ENCODE data around the gene TECR.
"Not testable (repeated sequence)": the region's sequence is repeated elsewhere in the genome, so short reads cannot be mapped to it uniquely, and the experiment has no call there.

Gene TECR

DNA sequence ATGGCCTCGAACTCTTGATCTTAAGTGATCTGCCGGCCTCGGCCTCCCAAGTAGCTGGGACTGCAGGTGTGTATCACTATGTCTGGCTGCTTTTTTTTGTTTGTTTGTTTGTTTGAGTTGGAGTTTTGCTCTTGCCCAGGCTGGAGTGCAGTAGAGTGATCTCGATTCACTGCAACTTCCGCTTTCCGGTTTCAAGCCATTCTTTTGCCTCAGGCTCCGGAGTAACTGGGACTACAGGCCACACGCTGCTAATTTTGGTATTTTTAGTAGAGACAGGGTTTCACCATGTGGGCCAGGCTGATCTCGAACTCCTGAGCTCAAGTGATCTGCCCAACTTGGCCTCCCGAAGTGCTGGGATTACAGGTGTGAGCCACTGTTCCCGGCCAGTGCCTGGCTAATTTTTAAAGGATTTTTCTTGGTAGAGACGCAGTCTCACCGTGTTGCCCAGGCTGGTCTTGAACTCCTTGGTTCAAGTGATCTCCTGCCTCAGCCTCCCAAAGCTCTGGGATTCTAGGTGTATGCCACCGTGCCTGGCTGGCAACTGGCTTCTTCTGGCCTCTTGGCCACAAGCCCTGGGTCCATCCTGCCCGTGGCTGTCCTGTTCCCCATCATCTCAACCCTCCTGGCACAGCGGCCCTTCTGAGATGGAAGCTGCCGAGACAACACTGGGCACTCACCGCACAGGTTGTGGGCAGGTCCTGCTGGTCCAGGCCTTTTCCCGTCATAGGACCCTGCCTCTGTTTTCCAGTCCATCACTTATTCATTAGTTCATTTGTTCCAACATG lies 11.5 kb downstream of the TECR start:
- no peak for DNase-seq (ENCODE audit: low spot score)

DNA sequence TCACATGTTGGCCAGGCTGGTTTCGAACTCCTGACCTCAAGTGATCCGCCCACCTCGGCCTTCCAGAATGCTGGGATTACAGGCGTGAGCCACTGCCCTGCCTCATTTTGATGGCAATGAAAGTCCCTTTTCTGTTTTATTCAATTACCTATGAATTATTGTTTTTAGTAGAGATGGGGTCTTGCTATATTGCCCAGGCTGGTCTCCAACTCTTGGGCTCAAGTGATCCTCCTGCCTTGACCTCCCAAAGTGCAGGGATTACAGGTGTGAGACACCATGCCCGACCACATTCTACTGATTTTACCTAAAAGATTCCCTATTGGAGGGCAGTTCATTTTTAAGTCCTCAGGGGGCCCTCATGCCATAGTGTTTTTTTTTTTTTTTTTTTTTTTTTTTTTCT lies 12.6 kb downstream of the TECR start:
- not testable (repeated sequence) for DNase-seq (ENCODE audit: low spot score)

DNA sequence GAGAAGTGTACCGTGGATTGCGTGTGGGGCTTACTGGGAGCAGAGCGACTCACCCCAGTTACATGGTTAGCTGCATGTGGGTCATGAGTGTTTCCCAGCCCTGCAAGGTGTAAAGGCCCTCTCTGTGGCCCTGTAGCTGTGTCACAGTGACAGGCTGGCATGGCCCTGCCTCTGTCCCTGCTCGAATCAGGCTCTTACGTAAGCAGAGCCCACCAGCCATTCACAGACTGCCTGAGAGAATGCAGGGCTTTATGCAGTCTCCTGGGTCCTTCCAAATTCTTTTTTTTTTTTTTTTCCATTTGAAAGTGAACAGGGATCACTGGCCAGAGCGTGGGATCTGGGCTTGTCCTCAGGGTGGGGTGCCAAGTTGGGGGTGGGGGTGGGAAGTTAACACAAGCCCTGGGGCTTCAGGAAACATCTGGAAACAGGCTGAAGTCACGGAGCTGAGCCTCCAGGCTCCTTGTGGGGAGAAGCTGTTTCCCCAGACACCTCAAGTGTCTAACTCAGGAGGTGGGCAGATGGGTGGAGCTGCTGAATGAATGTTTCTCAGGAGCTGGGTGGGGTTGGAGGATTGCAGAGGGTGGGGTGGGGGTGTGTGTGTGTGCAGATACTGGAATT lies 13.4 kb downstream of the TECR start:
- DNase-seq (ENCODE audit: low spot score): no peak

DNA sequence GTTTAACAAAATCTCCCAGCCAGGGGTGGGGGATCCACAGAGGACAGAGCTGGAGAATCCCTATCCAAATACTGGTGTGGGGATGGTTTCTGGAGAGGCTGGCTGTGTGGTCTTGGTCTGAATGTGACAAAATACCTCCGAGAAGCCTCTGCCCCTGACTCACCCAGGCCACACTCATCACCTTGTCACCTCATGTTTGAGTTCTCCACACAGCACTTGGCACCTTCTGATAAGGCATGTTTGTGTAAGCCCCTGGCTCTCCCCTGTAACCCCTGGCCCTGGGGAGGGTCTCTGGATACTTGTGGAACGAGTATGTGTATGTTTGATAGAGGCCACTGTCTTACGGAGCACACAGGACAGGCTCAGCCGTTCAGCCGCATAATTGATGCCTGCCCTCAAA lies 14.7 kb downstream of the TECR start:
- no peak for DNase-seq (ENCODE audit: low spot score)

DNA sequence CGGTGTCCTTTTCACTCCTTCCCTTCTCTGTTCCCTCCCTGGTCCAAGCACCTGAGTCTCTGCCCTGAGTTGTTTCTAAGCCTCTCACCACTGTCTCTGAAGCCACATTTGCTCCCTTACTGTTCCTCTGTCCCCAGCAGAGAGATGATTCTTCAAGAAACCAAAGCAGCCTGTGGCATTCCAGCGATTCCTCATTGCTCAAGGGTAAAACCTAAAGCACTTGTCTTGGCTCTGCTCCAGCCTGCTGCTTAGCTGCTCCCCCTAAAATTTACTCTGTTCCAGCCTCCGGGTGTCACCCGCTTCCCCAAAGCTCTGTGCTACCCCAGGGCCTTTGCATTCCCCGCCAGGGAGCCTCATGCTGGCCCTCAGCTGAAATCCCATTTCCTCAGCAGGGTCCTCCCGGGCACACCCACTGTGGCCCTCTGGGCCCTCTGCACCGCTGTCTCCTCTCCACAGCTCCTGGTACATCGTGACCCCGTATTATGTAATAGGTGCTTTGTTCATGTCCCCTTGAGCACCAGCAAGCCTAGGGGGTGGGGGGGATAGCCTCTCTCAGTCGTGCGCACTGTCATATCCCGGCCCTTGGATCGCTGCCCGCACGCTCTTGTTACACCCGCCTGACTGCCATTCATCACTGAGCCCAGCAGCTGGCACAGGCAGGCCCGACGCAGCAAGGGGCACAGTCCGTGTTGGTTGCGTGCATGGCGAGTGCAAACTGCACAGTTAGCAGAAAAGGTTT lies 15.8 kb downstream of the TECR start:
- DNase-seq (ENCODE audit: low spot score): no peak

DNA sequence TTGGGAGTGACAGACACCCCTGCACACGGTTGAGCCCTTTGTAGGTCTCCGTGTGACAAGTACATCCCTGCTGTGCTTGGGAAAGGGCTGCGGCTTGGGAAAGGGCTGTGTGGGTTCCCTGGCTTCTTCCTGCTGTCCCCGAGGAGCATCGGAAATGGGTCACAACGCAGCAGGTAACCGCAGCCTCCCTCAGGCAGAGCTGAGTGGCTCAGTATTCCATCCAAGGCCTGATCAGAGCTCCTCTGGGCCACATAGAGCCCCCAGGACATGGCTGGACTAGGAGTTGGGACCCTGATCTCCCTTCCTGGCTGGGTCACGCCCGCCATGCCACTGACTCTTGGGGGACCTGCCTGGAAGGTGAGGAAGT lies 16.3 kb downstream of the TECR start:
- no peak for DNase-seq (ENCODE audit: low spot score)

DNA sequence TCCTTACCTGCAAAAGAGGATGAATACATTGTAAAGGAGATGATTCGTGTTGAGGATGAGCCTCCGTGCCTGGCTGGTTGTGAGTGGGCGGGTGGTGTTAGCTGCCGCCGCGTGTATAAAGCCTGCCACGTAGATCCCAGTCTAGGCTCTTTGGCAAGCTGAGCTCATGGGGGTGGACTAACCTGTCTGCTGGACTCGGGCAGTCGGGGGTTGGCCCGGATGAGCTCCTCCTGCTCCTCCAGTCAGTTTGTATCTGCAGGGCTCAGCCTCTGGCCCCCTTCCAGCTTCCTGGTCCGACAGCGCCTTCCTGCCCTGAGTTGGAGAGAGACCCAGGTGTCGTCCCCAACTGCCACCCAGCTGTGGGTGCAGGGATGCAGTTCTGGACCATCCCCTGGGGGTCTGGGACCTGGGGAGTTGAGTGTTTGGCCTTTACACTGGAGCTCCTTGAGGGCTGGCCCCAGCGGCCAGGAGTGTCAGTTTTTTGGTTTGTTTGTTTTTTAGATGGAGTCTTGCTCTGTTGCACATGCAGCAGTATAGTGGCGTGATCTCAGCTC lies 20.9 kb downstream of the TECR start:
- no peak for DNase-seq (ENCODE audit: low spot score)

DNA sequence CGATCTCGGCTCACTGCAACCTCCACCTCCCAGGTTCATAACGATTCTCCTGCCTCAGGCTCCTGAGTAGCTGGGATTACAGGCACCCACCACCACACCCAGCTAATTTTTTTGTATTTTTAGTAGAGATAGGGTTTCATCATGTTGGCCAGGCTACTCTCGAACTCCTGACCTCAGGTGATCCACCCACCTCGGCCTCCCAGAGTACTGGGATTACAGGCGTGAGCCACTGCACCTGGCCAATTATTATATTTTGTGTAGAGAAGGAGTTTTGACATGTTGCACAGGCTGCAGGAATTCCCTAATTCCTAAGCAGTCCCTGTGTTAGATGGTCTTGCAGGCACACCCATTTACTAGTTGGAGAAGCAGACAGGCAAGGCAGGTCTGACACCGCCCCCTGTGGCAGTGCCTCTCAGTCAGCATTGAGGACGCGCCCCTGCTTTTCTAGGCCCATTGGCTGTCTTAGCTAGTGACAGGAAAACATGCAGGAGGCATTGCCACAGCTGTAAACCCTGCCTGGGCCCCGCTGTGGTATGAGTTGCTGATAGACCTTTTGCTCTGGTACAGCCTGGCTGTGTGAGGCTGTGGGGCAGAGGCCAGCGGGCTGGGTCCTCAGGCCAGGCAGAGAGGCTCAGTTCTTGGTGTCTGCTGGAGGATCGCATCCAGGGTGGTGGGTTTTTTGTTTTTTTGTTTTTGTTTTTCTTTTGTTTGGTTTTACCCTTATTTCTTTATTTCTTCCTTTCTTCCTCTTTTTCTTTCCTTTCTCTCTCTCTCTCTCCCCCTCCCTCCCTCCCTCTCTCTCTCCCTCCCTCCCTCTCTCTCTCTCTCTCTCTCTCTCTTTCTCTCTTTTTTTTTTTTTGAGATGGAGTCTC lies 22.0 kb downstream of the TECR start:
- not testable (repeated sequence) for DNase-seq (ENCODE audit: low spot score)

DNA sequence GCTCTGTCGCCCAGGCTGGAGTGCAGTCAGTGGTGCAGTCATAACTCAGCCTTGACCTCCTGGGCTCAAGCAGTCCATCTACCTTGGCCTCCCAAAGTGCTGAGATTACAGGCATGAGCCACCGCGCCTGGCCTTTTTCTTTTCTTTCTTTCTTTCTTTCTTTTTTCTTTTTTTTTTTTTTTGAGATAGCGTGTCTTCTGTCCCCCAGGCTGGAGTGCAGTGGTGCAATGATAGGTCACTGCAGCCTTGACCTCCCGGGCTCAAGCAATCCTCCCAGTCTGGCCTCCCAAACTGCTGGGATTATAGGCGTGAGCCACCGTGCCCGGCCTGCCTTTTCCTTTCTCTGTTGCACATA lies 22.6 kb downstream of the TECR start:
- not testable (repeated sequence) for DNase-seq (ENCODE audit: low spot score)

DNA sequence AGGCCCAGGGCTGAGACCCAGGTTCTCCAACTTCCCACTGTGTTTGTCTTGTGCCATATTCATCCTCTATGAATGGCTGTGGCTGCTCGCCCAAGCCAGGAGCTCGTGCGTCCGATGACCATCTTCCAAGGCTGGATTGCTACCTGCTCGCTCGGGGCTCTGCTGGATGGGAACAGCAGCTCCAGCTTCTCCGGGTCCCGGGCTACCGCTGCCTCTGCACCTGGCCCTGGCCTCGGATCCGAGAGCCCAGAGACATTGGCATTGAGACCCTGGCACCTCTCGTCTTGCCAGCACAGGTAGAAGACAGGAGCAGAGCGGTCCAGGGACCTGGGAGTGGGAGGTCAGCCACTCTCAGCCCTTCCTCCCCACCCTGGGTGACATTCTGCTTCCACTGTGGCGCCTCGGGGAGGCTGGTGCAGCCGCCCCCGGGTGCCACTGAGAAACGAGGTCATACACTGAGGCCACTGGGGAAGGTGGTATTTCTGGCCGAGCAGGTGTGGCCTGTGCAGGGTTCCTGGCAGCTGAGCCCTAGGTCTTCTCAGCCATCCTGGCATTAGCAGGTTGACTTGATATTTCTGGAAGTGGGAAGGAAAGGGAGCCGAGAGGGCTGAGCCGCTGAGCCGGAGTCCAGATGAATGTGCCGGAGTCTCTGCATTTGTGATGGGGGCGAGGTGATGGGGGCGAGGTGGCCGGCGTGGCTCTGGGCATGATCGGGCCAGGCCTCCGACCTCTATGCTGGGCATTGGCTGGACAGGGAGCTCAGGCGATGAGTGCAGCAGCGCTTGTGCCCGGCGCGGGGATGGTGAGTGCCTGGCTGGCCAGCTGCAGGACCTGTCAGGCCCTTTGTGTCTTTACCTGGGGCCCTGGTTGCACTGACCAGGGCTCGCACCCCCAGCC lies 23.9 kb downstream of the TECR start:
- no peak for DNase-seq (ENCODE audit: low spot score)

DNA sequence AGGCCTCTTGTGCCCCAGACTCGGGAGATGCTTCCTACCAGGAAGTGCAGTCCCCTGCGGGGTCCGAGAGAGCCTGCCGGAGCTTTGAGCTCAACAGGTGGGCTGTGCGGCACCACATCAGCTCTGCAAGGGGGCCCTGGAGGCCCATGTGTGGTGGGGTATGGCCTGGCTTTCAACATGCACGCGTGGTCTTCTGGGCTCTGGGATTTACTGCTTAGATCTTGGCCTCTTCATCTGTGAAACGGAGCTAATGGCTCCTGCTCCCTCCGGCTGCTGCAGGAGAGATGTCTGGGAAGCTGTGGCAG lies 24.5 kb downstream of the TECR start:
- no peak for DNase-seq (ENCODE audit: low spot score)

DNA sequence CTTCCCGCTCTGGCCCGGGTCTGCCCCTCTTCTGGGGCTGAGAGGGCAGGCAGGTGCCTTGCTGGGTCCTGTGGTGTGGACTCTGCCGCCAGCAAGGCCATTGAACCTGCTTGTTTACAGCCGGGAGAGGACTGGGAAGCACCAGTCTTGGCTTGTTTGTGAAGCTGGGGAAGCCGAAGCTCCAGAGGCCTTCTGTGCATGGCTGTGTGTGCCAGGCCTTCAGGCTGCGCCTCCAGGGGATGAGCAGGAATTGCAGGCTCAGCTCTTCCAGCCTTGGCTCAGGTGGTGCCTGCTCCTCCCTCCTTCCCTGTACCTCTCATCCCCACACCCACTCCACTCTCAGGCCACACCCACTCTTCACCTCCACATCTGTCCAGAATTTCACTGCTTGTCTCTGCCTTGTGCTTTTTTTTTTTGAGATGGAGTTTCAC lies 25.0 kb downstream of the TECR start:
- DNase-seq (ENCODE audit: low spot score): no peak

DNA sequence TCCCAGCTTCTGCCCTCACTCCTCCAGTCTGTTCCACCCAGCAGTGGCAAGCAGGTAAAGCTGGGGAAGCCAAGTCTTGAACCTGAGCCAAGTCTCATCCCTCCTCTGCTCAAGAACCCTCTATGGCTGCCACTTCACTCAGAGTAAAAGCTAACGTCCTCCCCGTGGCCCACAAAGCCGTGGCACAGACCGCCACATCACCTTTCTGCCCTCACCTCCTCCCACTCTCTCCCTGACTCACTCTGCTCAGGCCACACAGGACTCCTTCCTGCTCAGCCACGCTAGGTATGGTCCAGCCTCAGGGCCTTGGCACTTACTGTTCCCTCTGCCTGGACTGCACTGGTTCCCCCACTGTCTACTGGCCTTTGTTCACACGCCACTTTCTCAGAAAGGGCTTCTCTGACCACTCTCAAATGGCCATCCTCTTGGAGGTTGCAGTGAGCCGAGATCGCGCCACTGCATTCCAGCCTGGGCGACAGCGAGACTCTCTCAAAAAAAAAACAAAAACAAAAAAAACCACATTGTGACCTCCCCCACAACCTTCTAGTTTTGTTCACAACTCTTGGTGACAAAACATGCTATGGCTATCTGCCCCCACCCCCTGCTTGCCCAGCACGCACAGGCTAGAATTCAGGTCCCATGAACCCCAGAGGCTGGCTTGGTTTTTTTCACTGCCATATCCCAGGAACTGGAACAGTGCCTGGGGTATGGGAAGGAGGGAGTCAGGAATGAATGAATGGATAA lies 26.7 kb downstream of the TECR start:
- DNase-seq (ENCODE audit: low spot score): no peak

DNA sequence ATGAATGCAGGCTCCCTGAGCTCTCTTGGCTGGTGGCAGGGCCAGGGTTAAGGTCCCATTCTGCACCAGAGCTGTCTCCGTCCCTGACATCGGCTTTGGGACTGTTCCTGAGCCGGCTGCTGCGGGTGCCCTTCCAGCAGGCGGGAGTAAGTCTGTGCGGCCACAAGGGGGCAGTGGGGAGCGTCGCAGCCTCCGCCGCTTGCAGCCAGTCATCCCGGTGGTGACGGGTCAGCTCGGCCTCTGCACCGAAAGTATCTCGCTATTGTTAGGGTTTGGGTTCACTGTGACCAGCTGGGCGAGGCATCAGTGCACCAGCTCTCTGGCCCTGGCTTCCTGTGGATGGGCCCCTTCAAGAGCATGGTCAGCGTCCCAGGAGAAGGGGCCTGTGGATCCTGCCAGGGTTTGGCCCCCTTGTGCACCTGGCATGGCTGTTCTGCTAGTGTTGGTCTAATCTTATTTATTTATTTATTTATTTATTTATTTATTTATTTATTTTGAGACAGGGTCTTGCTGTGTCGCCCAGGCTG lies 27.3 kb downstream of the TECR start:
- peak; percentile 88 for DNase-seq (ENCODE audit: low spot score)

DNA sequence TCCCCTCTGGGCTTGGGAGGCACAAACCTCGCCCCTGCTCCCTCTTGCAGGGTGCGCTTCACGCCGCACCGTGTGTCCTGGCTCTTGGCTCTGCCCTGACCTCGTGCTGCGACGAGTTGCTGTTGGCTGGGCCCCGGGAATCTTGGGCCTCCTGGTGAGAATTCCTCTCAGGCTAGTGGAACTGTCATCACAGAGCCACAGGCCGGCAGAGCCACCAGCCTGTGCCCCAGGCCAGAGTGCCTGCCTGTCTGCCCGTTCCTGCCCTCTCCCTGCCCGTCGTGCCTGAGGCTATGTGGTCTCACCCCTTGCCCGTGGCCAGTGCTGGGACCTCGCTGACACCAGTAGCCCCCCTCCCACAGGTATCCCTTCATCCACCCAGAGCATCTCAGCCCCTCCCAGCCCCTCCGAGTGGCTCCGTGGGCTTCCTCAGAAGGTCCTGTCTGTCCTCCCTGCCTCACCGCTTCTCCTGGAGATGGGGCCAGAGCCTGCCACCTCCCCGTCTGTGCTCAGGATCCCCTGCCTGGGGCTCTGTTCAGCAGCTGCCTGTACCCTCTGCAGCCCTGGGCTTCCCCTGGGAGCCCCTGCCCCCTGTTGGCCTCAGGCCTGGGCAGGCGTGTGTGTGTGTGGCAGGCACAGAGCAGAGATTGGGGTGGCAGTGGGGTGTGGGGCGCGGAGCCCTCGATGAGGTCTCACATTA lies 29.1 kb downstream of the TECR start:
- DNase-seq (ENCODE audit: low spot score): no peak

DNA sequence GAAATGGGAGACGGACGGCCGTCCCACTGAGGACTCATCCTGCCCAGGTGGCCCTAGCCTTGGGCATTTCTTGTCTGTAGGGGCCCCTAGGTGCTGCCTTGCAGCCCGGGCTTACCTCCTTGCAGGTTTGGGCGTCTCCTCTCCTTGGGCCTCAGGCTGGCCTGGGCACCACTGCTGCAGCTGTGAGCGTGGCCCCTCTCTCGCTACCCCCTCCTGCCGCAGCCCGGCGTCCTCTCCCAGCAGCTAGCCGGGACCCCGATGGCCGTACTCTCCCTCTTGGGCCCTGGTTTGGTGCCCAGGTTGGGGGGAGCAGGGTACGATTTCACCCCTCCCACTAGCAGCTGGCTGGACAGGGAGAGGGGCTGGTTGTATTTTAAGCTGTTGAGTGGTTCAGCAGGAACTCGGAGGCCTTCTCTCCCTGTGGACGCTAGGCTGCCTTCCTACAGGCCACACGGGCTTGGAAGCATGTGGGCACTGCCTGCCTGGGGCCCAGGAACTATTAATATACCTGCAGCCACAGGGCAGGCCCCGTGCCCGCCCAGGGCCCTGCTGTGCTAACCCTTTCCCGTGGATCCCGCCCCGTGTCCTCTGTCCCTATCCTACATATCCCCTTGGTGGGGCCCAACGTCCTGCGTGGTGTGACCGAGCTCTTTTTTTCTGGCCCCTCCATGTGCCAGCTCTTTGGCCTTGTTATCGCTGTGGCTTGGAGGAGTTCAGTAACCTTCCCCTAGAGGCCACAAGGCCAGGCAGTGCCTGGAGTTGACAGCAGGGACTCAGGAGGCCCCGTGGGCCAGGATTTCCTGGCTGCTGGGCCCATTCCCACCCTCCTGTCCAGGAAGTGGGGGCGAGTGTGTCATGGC lies 30.8 kb downstream of the TECR start:
- DNase-seq (ENCODE audit: low spot score): no peak

DNA sequence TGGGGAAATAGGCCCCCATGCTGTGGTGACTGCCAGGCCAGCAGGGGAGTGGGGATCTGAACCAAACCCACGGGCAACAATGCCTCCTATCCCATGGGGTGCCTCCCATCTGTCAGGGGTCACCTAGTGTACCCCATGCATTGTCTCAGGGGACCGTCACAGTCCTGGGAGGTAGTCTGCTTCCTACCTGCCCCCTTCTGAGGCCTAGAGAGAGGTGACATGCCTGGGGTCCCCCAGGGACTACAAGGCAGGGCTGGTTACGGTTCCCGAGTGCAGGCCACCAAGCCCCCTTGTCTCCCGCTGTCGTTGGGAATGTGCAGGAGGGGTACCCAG lies 31.3 kb downstream of the TECR start:
- DNase-seq (ENCODE audit: low spot score): no peak

DNA sequence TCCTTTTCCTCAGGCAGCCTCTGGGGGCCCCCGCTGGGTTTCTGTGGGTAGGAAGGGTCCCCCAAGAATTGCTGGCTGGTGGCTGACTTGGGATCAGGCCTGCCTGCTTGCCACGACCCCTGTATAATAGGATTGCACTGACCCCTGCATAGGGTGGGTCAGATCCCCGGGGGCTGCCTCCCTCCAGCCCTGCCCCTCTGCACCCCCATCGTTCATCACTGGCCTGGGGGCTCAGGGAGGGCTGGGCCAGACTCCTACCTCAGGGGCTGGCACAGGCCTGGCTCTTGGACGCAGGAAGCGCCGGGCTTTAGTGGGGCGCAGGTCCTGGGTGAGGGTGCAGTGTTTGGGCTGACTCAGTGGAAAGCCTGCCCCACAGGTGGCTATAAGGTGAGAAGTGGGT lies 31.9 kb downstream of the TECR start:
- DNase-seq (ENCODE audit: low spot score): no peak

DNA sequence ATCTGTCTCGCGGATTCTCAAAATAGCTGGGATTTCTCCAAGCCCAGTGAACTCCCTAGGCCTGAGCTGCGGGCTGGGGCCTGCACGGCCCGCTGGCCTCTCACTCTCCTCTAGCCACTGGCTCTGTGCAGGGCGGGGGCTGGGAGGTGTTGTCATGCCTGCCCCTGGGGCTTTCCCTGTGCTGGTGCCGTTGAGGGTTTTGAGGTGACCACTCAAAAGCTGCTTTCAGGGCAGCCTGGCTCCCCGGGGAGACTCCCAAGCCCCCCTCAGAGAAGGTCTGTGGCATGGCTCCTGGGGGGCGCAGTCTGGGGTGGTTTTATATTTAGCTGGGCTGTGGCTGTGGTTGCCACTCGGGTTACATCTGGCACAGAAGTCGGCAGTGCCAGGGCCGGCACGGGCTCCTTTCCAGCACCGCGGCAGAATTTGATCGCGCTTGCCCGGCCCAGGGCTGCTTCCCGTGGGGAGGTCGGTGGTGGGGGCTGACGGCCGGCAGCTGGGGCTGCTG lies 32.5 kb downstream of the TECR start:
- DNase-seq (ENCODE audit: low spot score): no peak
